GM19240 (cell line): ENCODE results near the gene TMEM101.
"Not testable (repeated sequence)": the region's sequence is repeated elsewhere in the genome, so short reads cannot be mapped to it uniquely, and the experiment has no call there.

ENCODE experiments used
- DNase-seq: peaks from one replicate; pipeline ENCODE4 v3.0.0; 2011; ENCODE audit warnings: low spot score; ENCODE audit not compliant: insufficient read length

TMEM101 gene

DNA sequence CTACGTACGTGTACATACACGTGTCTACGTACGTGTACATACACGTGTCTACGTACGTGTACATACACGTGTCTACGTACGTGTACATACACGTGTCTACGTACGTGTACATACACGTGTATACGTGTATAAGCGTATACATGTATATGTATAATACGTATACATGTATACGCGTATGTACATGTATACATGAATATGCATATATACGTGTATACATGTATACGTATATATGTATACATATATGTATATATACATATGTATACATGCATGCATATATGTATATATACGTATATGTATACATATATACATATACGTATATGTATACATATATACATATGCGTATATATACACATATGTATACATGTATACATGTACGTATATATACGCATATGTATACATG lies 38.9 kb downstream of the TMEM101 start:
- no peak for DNase-seq

- no peak for DNase-seq
These were observed 40.1 kb downstream of the TMEM101 start for GRCh38 chr17:43974382-43975266.

- DNase-seq = not testable (repeated sequence)
These were observed 42.1 kb downstream of the TMEM101 start for GRCh38 chr17:43972444-43973212.

DNA sequence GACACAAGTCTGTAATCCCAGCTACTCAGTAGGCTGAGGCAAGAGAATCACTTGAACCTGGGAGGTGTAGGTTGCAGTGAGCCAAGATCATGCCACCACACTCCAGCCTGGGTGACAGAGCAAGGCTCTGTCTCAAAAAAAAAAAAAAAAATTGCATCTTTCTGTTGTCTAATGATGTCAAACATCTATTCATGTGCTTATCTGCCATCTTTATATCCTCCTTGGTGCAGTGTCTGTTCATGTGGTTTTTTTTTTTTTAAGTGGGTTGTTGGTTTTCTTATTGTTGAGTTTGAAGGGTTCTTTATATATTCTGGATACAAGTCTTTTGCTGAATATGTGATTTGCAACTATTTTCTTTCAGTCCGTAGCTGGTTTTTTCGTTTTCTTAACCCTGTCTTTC lies 43.3 kb downstream of the TMEM101 start:
- not testable (repeated sequence) for DNase-seq

DNA sequence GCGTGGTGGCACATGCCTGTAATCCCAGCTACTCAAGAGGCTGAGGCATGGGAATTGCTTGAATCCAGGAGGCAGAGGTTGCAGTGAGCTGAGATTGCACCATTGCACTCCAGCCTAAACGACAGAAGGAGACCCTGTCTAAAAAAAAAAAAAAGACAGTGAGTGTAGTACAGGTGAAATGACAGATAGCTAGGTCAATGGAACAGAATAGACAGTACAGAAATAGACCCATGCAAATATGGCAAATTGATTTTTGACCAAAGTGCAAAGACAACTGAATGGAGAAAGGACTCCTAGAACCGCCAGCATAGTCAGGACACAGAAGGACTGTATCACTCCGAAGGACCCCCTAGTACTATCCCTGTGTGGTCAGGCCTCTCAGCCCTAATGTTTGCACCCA lies 44.4 kb downstream of the TMEM101 start:
- no peak for DNase-seq

DNA sequence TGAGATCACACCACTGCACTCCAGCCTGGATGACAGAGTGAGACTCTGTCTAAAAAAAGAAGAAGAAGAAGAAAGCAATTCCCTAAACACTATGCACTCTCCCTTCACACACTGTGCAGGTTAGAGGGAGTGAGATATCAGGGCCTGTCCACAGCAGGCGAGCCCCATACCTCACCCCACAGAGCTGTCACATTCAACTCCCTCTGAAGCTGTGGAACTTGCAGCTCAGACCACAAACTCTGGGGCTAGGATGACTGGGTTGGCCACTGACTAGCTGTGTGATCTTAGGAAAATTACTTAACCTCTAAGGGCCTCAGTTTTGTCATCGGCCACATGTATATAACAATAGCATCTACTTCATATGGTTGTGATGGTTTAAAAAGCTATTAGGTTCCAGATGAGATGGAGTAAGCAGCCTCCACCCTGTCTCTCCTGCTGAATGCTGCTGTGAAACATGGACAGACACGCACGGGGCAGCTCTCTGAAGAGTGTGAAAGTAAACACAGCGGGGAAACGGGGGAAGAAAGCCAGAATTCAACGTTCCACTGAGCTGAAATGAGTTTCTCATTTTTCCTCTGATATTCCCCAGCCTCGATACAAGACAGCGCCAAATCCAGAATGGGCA lies 47.4 kb downstream of the TMEM101 start:
- DNase-seq = no peak

- no peak for DNase-seq
These were observed 48.5 kb downstream of the TMEM101 start for GRCh38 chr17:43966276-43966675.

GRCh38 chr17:43962479-43962878 lies 52.3 kb downstream of the TMEM101 start:
- no peak for DNase-seq

DNA sequence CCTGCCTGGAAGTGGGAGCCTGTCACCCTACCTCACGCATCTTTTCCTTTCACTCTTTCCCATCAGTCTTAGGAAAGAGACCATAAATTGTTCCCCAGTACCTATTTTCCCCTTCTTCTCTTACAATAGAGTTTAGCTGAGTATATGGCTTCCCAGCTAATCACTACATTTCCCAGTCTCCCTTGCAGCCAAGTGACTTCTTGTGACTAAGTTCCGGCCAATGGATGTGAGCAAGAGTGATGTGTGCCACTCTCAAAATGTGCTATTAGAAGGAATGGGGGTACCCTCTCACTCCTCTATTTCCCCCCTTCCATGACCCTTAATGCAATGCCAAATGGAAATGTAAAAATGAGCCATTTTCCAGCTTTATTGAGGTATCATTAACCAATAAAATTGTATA lies 52.8 kb downstream of the TMEM101 start:
- no peak for DNase-seq

DNA sequence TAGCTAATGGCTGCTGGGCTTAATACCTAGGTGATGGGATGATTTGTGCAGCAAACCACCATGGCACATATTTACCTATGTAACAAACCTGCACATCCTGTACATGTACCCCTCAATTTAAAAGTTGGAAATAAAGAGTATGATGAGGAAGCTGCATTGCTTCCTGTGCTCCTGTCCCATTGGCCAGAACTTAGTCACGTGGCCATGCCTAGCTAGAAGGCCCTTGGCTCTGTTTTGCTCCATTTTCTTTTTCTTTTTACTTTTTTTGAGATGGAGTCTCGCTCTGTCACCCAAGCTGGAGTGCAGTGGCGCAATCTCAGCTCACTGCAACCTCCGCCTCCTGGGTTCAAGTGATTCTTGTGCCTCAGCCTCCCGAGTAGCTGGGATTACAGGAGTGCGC lies 53.5 kb downstream of the TMEM101 start:
- DNase-seq = not testable (repeated sequence)
